Femur (tissue), 1 donor: ENCODE results near the gene MYLK.

Experiments
- DNase-seq: peaks from one replicate; pipeline ENCODE4 v3.0.0-alpha.2; 2017

MYLK gene

DNA sequence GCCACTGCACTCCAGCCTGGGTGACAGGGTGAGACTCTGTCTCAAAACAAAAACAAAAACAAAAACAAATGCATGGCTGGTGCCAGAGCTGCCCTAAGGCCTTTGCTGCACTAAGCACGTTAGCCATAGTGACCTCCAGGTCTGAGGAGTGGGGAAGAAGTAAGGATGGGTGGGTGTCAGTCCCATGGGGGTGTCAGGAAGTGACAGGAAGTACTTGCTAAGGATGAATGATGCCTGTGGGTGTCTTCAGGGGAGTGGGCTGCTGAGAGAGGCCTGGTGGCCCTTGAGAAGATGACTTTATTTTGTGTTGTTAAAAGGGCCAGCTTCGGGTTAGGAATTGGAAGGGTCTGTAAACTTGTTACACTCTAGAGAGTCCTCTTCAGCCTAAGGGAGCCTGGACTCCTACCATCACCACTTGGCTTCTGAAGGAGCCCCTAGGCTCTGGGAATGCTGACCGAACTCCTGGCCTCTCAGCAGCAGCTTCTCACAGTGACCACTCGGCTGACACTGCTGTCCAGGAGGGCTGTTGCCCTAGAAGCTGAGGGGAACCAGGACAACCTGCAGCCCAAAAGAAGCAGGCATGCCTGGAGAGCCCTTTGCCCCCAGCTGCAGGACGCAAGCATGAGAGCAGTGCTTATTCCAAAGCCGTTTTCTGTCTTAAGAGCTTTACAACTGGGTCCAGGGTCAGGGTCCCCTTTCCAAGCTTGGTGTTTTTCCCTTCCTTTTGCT, 116.4 kb downstream of the MYLK start:
- no peak for DNase-seq

GRCh38 chr3:123767009-123767372, 117.1 kb downstream of the MYLK start:
- no peak for DNase-seq

DNA sequence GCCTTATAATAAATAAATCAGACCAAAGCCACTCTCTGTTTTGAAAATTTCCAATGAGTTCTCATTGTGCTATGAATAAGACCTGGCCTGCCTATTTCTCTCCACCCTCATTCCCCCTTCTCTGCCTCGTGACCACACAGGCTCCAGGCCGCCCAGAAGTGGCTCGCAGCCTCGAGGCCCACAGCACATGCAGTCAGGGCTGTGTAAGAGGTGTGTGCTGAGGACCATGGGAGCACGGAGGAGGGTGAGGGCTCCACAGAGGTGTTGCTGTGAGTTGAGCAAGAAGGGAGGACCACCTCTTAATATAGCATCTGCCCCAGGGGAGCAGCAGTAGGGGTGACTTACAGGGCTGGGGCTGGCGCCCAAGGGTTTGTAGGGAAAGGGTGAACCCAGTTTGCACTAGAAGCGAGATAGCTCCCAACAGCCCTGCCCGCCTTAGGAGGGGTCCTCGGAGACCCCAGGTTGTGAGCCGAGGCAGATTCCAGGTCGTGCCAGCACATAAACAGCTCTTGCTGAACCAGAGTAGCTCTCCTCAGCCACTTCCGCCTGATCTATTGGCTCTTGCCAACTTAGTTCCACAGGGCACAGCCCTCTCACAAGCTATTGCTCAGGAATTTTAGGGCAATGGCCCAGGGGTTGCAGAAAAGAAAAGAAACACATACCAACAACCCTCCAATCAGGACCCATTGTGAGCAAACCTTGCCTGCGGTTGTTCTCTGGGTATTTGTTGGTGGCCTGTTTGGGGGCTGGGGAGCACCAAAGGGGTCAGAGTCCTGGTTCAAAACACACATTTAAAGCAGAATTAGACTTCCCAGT, 117.7 kb downstream of the MYLK start:
- no peak for DNase-seq

GRCh38 chr3:123765475-123766128, 118.5 kb downstream of the MYLK start:
- no peak for DNase-seq

DNA sequence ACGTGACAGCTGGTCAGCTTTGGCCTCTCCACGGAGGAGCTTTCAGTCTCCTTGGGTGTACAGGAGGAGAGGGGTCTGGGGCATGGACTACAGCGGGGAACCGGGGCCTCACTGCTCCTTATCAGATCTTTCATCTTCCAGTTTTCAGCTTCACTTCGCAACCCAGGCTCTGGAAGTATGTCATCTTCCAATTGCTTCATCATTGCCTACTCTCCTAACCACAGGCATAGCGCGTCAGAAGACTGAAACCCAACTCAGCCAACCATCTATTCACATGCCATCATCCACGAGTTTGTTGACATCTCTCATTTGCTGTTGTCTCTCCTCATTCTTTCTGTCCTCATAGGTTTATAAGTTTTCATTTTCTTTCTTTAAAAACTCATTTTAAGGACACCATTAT, 119.5 kb downstream of the MYLK start:
- no peak for DNase-seq

DNA sequence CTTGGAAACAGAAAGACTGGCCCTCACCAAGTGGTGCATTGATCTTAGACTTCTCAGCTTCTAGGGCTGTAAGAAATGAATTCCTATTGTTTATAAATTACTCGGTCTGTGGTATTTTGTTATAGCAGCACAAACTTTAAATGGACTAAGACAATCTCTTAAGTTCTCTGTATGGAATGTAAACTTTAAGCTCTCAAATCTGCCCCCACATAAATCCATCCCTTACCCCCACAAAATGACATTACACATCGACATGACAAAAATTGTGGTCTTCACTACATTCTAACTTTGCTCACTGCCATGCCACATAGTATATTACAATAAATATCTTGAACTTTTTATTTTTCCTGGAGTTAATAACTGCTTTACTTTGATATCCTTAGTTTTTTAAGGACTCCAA, 121.3 kb downstream of the MYLK start:
- DNase-seq: no peak

- DNase-seq: no peak
These were observed 123.3 kb downstream of the MYLK start for GRCh38 chr3:123760817-123761216.

DNA sequence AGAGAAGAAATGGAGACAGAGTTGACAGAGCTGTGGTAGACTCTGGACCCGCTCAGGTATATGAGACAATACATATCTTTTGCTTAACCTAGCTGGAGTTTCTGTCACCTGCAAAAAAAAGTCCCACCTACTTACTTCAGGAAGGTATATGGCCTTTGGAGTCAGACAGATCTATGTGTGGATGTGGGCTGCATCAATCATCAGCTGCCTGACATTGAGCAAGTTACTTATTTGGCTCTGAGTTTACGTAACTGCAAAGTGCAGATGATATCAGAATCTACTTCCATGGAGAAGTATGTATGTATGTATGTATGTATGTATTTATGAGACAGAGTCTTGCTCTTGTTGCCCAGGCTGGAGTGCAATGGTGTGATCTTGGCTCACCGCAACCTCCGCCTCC, 124.3 kb downstream of the MYLK start:
- no peak for DNase-seq

DNA sequence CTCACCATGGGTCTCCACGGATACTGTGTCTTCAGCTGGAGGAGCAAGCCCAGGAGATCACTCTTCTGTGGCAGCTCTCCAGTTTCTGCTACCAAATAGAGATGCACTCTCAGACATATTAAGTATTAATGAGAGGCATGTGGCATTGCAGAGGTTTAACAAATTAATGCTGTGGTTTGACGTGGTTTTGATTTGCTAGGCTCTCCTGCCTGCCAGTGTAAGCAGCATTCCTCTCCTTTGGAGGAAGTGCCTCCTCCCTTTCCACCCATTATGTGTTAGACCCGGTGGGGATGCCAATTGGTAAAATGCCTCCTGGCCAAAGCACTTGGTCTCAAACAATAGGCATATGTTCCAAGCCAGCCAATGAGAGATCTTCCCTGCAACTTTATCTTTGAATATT, 124.8 kb downstream of the MYLK start:
- no peak for DNase-seq

DNA sequence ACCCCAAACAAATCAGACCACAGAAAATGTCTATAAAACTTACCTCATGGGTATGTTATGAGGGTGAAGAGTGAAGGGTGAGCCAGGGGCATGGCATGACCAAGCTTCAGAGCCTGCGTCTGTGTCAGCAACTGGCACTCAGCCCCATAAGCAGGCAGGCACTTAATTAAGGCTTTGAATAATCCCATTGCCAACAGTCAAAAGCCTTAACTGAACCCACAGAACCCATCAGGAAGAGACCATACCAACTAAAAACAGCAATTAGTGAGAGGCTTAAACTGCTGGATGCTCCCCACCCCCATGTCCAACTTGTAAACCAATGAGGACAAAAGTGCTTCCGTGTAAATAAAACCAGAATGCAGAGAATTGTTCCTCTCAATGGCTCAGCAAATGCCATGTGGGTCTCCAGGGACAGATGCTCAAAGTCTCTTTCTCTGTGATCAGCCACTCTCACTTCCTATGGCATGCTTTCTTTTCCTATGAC, 126.0 kb downstream of the MYLK start:
- DNase-seq: no peak

DNA sequence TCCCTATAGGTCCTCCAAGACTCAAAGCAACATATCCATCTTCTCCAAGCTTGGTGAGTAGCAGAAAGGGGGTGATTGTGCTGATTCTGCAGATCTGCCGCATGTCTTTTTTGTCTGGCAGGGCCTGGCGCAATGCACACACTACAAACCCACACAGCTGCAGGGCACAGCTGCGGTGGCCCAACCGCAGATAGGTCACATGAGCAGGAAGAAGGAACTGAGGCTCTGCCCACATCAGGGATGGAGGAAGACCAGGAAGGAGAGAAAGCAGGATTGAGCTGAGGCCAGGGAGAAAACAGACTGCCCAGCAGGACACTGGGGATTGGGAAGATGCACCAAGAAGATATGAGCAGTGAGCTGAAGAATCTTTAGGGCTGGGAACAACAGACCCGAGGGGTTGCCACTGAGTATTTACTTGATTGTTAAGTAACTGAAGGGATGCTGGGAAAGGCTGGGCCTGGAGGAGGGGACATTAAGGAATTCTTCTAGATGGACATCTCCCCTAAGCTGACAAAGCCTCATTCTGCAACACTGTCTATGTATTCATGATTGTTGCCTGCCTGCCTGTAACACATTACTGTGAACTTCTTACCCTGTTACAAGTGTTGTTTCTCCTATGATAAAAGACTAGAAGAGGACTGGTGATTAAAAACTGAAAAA, 126.7 kb downstream of the MYLK start:
- DNase-seq: peak; percentile 78

DNA sequence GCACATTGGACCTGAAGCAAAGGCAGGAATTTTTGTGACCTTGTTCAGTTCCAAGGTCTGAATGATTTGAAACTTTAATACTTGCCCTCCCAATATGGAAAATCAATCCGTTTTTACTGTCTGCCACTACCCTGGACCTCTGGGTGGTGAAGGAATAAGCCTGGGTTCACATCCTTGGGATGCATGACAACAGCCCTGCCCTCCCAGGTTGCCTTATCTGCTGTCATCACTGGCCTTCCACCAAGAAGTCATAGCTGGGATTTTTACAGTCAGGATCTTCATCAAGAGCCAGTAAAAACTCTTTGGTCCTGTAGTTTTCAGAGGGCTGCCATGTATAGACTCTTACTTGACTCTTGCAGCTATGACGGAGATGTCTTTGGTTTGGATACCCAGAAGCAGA, 128.6 kb downstream of the MYLK start:
- no peak for DNase-seq

DNA sequence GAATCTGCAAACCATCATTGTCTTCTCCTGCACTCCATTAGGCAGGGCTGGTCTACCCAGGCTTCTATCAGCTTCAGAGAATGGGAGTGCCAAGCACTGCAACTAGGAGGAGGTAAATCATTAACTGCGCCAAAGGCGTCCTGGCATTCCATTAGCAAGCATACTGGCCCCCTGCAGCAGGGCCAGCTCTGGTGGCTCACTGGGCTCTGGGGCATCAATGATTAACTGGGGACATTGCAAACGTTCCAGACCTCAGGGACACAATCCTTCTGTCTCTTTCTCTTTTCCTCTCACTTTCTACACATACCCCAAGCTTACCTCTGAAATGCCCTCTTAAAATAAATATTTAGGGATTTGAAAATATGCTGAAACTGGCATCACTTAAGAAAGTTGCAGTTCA, 129.0 kb downstream of the MYLK start:
- DNase-seq: no peak

DNA sequence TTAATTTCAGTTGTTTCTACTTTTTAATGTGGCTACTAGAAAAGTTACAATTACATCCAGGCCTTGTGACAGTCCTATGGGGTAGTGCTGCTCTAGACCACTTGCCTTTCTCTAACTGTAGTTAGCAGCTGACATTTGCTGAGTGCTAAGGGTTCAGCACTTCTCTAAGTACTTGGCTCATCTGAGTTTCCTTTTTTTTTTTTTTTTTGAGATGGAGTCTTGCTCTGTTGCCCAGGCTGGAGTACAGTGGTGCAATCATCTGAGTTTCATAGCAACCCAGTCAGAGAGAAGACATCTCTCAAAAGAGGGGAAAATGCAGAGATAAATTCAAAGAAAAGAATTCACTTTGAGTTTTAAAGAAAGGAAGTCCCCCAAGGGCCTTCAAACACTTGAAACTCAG, 130.8 kb downstream of the MYLK start:
- no peak for DNase-seq

DNA sequence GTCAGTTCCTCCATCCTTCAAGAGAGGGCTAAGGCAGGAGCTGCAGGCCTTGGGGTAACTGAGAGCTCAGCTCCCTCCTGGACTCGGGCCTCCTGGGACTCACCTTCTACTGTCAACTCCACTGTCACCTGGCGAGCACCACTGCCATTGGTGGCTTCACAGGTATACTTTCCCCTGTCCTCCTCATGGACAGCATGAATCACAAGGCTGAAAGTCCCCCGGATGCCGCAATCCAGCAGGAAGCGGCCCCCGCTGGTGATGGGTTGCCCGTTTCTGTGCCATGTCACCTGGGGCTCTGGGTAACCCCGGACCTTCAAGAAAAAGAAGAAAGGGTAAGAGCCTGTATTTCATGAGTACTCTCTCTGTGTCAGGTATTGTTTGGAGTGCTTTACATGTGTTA, 131.9 kb downstream of the MYLK start:
- DNase-seq: no peak

DNA sequence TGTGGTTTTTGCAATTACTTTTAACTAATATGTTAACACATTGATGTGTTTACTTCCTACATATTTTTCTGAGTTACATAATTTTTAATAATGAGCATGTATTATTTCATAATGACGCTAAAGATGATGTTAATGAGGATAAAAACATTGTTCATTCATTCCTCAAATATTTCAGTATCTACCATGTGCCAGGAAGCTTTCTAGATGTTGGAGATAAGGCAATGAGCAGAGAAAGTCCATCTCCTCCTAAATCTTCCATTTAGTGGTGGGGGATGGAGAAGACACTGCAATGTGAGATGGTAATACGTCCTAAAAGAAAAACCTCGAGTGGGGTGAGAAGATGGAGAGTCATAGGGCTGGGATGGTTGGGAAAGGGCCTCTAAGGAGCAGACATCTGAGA, 132.7 kb downstream of the MYLK start:
- DNase-seq: no peak

DNA sequence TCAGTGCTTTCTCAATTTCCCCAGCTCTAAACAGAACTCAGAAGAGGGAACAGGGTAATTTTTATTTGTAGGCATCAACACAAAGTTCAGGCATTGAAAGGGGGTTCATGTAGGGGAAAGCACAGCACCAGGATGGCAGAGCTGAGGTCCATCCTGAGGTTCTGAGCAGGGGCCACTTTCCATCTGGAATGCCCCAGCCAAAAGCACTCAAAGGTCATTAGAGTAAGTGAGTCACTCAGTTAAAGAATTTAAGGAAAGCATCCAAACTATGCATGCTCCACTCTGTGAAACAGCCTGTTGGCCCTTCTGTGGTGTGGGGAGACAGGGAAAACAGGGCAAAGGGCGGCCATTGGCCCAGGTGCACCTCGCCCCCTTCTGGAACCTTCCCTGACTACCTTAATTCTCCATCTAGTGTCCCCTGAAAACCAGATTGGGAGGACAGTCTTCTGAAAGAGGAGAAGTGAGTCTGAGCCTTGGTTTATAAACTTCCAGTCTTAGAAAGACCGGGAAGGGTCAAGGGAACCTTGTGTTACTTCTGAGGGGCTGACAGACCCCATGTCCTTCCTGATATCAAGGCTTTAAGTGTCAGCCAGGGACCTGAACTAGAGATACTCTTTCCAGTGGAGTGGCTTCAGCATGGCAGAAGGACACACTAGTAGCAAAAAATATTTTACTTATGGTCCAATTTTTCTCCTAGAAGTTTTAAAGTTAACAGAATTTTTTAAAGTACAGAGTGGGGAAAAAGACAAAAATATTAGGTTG, 133.3 kb downstream of the MYLK start:
- no peak for DNase-seq

GRCh38 chr3:123750209-123750608, 133.9 kb downstream of the MYLK start:
- no peak for DNase-seq

GRCh38 chr3:123749711-123750110, 134.4 kb downstream of the MYLK start:
- DNase-seq: no peak

GRCh38 chr3:123745184-123745855, 138.8 kb downstream of the MYLK start:
- DNase-seq: no peak

DNA sequence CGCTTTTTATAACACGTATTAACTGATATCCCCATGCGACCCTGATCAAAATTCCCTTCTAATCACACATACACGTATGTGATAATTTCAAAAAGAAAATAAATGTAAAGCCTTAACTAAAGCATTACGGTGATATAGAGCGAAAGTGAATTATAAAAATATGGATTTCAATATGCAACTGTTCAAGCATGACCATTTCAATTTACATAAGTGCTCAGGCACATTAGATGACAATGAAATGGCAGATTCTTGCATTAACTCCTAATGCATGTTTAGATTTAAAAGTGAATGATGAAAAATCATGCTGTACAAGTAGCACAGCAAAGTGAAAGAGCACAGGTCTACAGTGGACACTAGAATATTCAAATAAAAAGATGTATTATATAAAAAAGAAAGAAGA, 140.1 kb downstream of the MYLK start:
- no peak for DNase-seq

DNA sequence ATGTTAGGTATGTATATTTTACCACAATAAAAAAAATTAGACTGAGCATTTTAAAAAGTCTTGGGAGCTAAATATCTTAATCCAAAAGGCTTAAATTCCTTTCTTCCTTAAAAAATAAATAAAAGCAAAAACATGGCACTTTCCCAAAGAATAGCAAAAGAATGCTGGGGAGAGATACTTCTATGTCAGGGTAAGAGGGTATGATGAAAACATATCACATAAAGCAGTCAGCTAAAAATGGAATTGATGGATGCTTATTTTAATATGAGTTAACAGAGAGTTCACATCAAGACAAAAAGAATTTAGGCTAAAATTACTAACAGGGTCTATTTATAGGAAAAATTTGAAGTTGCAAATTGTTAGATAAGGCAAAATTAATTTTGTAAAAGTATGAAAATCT, 141.0 kb downstream of the MYLK start:
- no peak for DNase-seq
